Erythroblast (primary cell): ENCODE data around the gene TPD52L1.

Experiments
- GATA1 ChIP-seq: IDR thresholded peaks from 2 replicates; pipeline ENCODE4 v1.6.1; 2011; ENCODE audit warnings: low read depth, mild to moderate bottlenecking, control low read depth, low read length, moderate library complexity
- POLR2A ChIP-seq: IDR thresholded peaks from 2 replicates; pipeline ENCODE4 v1.6.1; 2011; ENCODE audit warnings: mild to moderate bottlenecking, low read length

- TF ChIP-seq POLR2A (no peak), GATA1 (no peak)
Measured at GRCh38 chr6:125104425-125104824, 49.1 kb upstream of the TPD52L1 start.
